Endodermal cell (in vitro differentiated cells): ENCODE data around the gene DDX21. TPM values are rescaled to one million over a fixed set of nuclear protein-coding genes. Genes with fewer than 3 reads are reported as not detected.
A peak's percentile ranks its signal among the peaks of the same experiment; 100 is the strongest.

Experiments used
- DNase-seq: peaks from one replicate; pipeline ENCODE4 v3.0.0-alpha.2; 2017
- H3K27ac ChIP-seq: 2 replicates; pipeline ENCODE4 v1.5.1; 2013; ENCODE audit warnings: mild to moderate bottlenecking, low read depth, low read length, moderate library complexity
- H3K27me3 ChIP-seq: 2 replicates; pipeline ENCODE4 v1.6.1; 2013; ENCODE audit warnings: mild to moderate bottlenecking, low read length, moderate library complexity; ENCODE audit not compliant: insufficient read depth, control insufficient read depth, poor library complexity, severe bottlenecking
- H3K36me3 ChIP-seq: 2 replicates; pipeline ENCODE4 v1.7.0; 2013; ENCODE audit warnings: mild to moderate bottlenecking, low read length, moderate library complexity; ENCODE audit not compliant: control insufficient read depth, insufficient read depth
- H3K4me1 ChIP-seq: one replicate; pipeline ENCODE4 v1.7.0; 2013; ENCODE audit warnings: low read length; ENCODE audit not compliant: control insufficient read depth, insufficient read depth
- H3K4me3 ChIP-seq: 2 replicates; pipeline ENCODE4 v1.5.1; 2013; ENCODE audit warnings: mild to moderate bottlenecking, low read length, moderate library complexity
- H3K9ac ChIP-seq: 2 replicates; pipeline ENCODE4 v1.6.1; 2013; ENCODE audit warnings: mild to moderate bottlenecking, low read length, moderate library complexity; ENCODE audit not compliant: poor library complexity, severe bottlenecking; ENCODE audit errors: extremely low read depth
- H3K9me3 ChIP-seq: 2 replicates; pipeline ENCODE4 v1.6.1; 2013; ENCODE audit warnings: mild to moderate bottlenecking, low read length, moderate library complexity; ENCODE audit not compliant: control insufficient read depth
- H3K27ac Mint-ChIP-seq: 2 replicates; pipeline ENCODE4 v1.8.0; 2020; ENCODE audit warnings: mixed read lengths
- H3K27me3 Mint-ChIP-seq: 2 replicates; pipeline ENCODE4 v1.8.0; 2021; ENCODE audit warnings: mild to moderate bottlenecking, mixed read lengths; ENCODE audit not compliant: insufficient read depth
- H3K36me3 Mint-ChIP-seq: 2 replicates; pipeline ENCODE4 v1.8.0; 2020; ENCODE audit warnings: low read depth, mixed read lengths
- H3K4me1 Mint-ChIP-seq: 2 replicates; pipeline ENCODE4 v1.8.0; 2020; ENCODE audit warnings: mixed read lengths
- H3K4me3 Mint-ChIP-seq: 2 replicates; pipeline ENCODE4 v1.8.0; 2020; ENCODE audit warnings: mild to moderate bottlenecking, moderate library complexity, mixed read lengths
- H3K9me3 Mint-ChIP-seq: 2 replicates; pipeline ENCODE4 v1.8.0; 2020; ENCODE audit warnings: mild to moderate bottlenecking, mixed read lengths
- WGBS, 2 experiments: methylation state at CpG; one replicate each; pipeline versions ENCODE4 v1.1.5 to v1.1.7; 2013; ENCODE audit warnings: missing lambda C conversion rate in 2 of 2, mixed read lengths in 1 of 2; ENCODE audit not compliant: insufficient coverage in 1 of 2, insufficient read length in 1 of 2; 5-methylcytosine and 5-hydroxymethylcytosine counted together
- total RNA-seq, 2 donors: library from RNA; stranded (reverse); fragmentation: NEBNext Ultra II Directional in 1 of 2; extraction: Animal tissue kit (Norgen Biotek cat#: 25700) in 1 of 2; gene quantifications; 2 replicates in 1 of 2; 3 replicates in 1 of 2; pipeline ENCODE4 v1.2.1, GENCODE V29; 2021
- TF ChIP-seq, protein P1 (sequence below): fragments of 200-600 bp; sonication (generic); conservative IDR thresholded peaks from 2 replicates; pipeline ENCODE4 v1.5.0; 2021; ENCODE audit warnings: antibody characterized with exemption, mild to moderate bottlenecking

The DDX21 gene
- total RNA-seq, 2 donors from 2014 or later = 64.7 to 78.7 TPM

DNA sequence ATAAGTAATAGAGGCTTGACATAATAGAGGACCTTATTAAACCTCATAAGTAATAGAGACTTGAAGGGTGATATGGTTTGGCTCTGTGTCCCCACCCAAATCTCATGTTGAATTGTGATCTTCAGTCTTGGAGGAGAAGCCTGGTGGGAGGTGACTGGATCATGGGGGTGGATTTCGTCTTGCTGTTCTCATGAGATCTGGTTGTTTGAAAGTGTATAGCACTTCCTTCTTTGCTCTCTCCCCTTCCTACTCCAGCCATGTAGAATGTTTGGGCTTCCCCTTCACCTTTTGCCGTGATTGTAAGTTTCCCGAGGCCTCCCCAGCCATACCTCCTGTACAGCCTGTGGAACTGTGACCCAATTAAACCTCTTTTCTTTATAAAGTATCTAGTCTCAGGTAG is 41.2 kb downstream of the DDX21 start:
- Mint-ChIP-seq H3K4me3 (no peak overlapping the region), H3K4me1 (peaks cover 11% of the 10 kb centered on the region), H3K9me3 (no peaks in the 10 kb centered on the region), H3K27ac (peak overlapping the region; percentile 33), H3K36me3 (peaks cover 23% of the 10 kb centered on the region), H3K27me3 (no peaks in the 10 kb centered on the region)
- TF ChIP-seq, protein P1, sequence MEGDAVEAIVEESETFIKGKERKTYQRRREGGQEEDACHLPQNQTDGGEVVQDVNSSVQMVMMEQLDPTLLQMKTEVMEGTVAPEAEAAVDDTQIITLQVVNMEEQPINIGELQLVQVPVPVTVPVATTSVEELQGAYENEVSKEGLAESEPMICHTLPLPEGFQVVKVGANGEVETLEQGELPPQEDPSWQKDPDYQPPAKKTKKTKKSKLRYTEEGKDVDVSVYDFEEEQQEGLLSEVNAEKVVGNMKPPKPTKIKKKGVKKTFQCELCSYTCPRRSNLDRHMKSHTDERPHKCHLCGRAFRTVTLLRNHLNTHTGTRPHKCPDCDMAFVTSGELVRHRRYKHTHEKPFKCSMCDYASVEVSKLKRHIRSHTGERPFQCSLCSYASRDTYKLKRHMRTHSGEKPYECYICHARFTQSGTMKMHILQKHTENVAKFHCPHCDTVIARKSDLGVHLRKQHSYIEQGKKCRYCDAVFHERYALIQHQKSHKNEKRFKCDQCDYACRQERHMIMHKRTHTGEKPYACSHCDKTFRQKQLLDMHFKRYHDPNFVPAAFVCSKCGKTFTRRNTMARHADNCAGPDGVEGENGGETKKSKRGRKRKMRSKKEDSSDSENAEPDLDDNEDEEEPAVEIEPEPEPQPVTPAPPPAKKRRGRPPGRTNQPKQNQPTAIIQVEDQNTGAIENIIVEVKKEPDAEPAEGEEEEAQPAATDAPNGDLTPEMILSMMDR = no peak
- DNase-seq = no peak
- Histone ChIP-seq H3K27ac (no peak overlapping the region), H3K9ac (no peak overlapping the region), H3K27me3 (no peaks in the 10 kb centered on the region), H3K9me3 (no peaks in the 10 kb centered on the region), H3K4me3 (no peak overlapping the region), H3K4me1 (no peaks in the 10 kb centered on the region), H3K36me3 (peaks cover 30% of the 10 kb centered on the region)
- WGBS, 2 experiments = 91% methylated on average over 3 of the region's 3 CpGs; no CpG with 5 or more reads in 1 of the 2 experiments

- Histone ChIP-seq H3K36me3 (peaks cover 74% of the 10 kb centered on the region), H3K4me1 (no peaks in the 10 kb centered on the region), H3K27me3 (no peaks in the 10 kb centered on the region), H3K27ac (no peak overlapping the region), H3K9ac (no peak overlapping the region), H3K9me3 (no peaks in the 10 kb centered on the region), H3K4me3 (no peak overlapping the region)
- H3K36me3 Mint-ChIP-seq = peaks cover 27% of the 10 kb centered on the region
- peaks cover 2% of the 10 kb centered on the region for H3K4me1 Mint-ChIP-seq
- DNase-seq = no peak
- H3K4me3 Mint-ChIP-seq = no peak overlapping the region
- no peak overlapping the region for H3K27ac Mint-ChIP-seq
- H3K27me3 Mint-ChIP-seq = no peaks in the 10 kb centered on the region
- TF ChIP-seq, protein P1 = peak; percentile 73
- no peaks in the 10 kb centered on the region for H3K9me3 Mint-ChIP-seq
- 67% methylated on average over 1 of the region's 1 CpG; no CpG with 5 or more reads in 1 of the 2 experiments for WGBS, 2 experiments
Measured at GRCh38 chr10:69004821-69005220, 48.9 kb downstream of the DDX21 start.

GRCh38 chr10:69005704-69006485 is 49.9 kb downstream of the DDX21 start:
- H3K36me3 ChIP-seq = peaks cover 74% of the 10 kb centered on the region
- TF ChIP-seq, protein P1 = no peak
- H3K9ac ChIP-seq = no peak overlapping the region
- no peaks in the 10 kb centered on the region for H3K4me1 ChIP-seq
- Mint-ChIP-seq H3K27me3 (no peaks in the 10 kb centered on the region), H3K4me3 (no peak overlapping the region), H3K4me1 (peaks cover 2% of the 10 kb centered on the region), H3K27ac (no peak overlapping the region), H3K9me3 (no peaks in the 10 kb centered on the region), H3K36me3 (peaks cover 28% of the 10 kb centered on the region)
- H3K27ac ChIP-seq = no peak overlapping the region
- no peaks in the 10 kb centered on the region for H3K9me3 ChIP-seq
- DNase-seq = no peak
- no peaks in the 10 kb centered on the region for H3K27me3 ChIP-seq
- no peak overlapping the region for H3K4me3 ChIP-seq
- 92 to 94% methylated on average over 3 to 6 of the region's 6 CpGs for WGBS, 2 experiments
